ENCODE data around the gene GSTM5.

- TF ChIP-seq ZFP3 (CRISPR knock-in tag; IDR thresholded peaks at IDR 0.05) (no peak), CREB5 (CRISPR knock-in tag; IDR thresholded peaks at IDR 0.05; ENCODE audit: low read depth) (no peak), TOX (CRISPR knock-in tag; IDR thresholded peaks at IDR 0.05; ENCODE audit: borderline replicate concordance) (no peak), POU6F1 (CRISPR knock-in tag; IDR thresholded peaks at IDR 0.05; ENCODE audit: borderline replicate concordance, low read depth) (no peak), PATZ1 (CRISPR knock-in tag; IDR thresholded peaks at IDR 0.05; ENCODE audit: borderline replicate concordance) (no peak), ISL1 (CRISPR knock-in tag; IDR thresholded peaks at IDR 0.05) (no peak)
Observed at GRCh38 chr1:109716570-109717090, 4.6 kb downstream of the GSTM5 start.
